ENCODE data around the gene ATF7IP2. TPM values are rescaled to one million over a fixed set of nuclear protein-coding genes. Genes with fewer than 3 reads are reported as not detected.

The ATF7IP2 gene, protein sequence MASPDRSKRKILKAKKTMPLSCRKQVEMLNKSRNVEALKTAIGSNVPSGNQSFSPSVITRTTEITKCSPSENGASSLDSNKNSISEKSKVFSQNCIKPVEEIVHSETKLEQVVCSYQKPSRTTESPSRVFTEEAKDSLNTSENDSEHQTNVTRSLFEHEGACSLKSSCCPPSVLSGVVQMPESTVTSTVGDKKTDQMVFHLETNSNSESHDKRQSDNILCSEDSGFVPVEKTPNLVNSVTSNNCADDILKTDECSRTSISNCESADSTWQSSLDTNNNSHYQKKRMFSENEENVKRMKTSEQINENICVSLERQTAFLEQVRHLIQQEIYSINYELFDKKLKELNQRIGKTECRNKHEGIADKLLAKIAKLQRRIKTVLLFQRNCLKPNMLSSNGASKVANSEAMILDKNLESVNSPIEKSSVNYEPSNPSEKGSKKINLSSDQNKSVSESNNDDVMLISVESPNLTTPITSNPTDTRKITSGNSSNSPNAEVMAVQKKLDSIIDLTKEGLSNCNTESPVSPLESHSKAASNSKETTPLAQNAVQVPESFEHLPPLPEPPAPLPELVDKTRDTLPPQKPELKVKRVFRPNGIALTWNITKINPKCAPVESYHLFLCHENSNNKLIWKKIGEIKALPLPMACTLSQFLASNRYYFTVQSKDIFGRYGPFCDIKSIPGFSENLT
- total RNA-seq (13.0 and 14.6 TPM in 2 replicates), polyA plus RNA-seq (8.1 and 9.7 TPM in 2 replicates), polyA minus RNA-seq (18.7 and 26.9 TPM in 2 replicates), Bru-seq, nascent RNA (percentile 65 among the genes with signal in this experiment), BruChase-seq, experiment 1, labeled RNA remaining after a 6-hour chase (percentile 68 among the genes with signal in this experiment), BruChase-seq, experiment 2, labeled RNA remaining after a 2-hour chase (percentile 65 among the genes with signal in this experiment)
- polyA plus RNA-seq (2011; cell fraction: cytosol; rRNA removed), result 9.0 and 9.9 TPM in 2 replicates
- 33.0 and 47.2 TPM in 2 replicates for polyA plus RNA-seq (2011; cell fraction: nucleus; rRNA removed)
- 9.6 and 10.6 TPM in 2 replicates for polyA plus RNA-seq (2012)
- not detected for polyA minus RNA-seq (2011; cell fraction: cytosol; rRNA and poly(A)+ RNA removed)
- polyA minus RNA-seq (2011; cell fraction: nucleus; rRNA and poly(A)+ RNA removed), result 26.8 and 40.1 TPM in 2 replicates
- long read RNA-seq, transcript ATF7IP2-214 (3 exons, 576 nt), result major isoform, 6 of 10 reads
- long read RNA-seq, partial matches to known transcripts, result 1 of 10 reads
- long read RNA-seq, other reads (novel, unspliced or antisense), result 2 of 10 reads

GRCh38 chr16:10385725-10386516, at the start of gene ATF7IP2:
Gene ATF7IP2, plus strand, starts transcription at chr16:10386061. Its CDS starts 44,560 bp downstream, at chr16:10430621.
- POLR2A ChIA-PET, result interaction anchor here (0.6 kb wide), 1 partner anchor 66 kb away, joined by 6 read pairs; no protein-coding TSS in a partner anchor
- peak; percentile 95 for DNase-seq (ENCODE audit: low read depth, low spot score)
- peak within 1 kb of the TSS; percentile 89 for H3K9ac ChIP-seq (replicated peaks; ENCODE audit: extremely low read depth, insufficient read depth, low read length)
- no TSS peak for BruUV-seq (replicated peaks)
- H2AFZ ChIP-seq (ENCODE audit: low read depth, low read length), result peak within 1 kb of the TSS; percentile 82
- TF ChIP-seq POLR2A (IDR thresholded peaks at IDR 0.05; ENCODE audit: low read depth, low read length) (peak; percentile 91), POLR2AphosphoS5 (IDR thresholded peaks at IDR 0.05; ENCODE audit: insufficient read depth, low read depth, low read length) (peak; percentile 96), MAX (IDR thresholded peaks at IDR 0.05; ENCODE audit: insufficient read depth, insufficient read length) (no peak)
- intact Hi-C loops (cut with micrococcal nuclease), result loop anchor here (1.0 to 10.0 kb wide), 5 partner anchors 19 to 559 kb away; partner anchors contain the start of genes CLEC16A, DEXI and NUBP1
- H3K9me1 ChIP-seq (replicated peaks; ENCODE audit: control insufficient read depth, extremely low read depth, insufficient read depth, low read length), result no peaks in the 10 kb centered on the region
- dilution Hi-C loops (cut with MboI; ENCODE audit: extremely low pct_ligation_motif_present, low sequenced_read_pairs), result no loop called here
- H3K9me3 ChIP-seq (replicated peaks; ENCODE audit: control insufficient read depth, insufficient read depth, low read length), result no peaks in the 10 kb centered on the region
- peaks cover 4% of the 10 kb centered on the region for H3K79me2 ChIP-seq (ENCODE audit: control insufficient read depth, insufficient read depth, low read length)
- H3K27ac ChIP-seq (ENCODE audit: insufficient read depth, low read depth, low read length), result peak within 1 kb of the TSS; percentile 55
- no peaks in the 10 kb centered on the region for H3K27me3 ChIP-seq (ENCODE audit: control insufficient read depth in 2 of 2, insufficient read depth in 2 of 2, low read length in 2 of 2)
- peak within 1 kb of the TSS; percentile 84 for H3K4me2 ChIP-seq (ENCODE audit: insufficient read depth, low read length)
- CTCF ChIA-PET, result interaction anchor here (1.3 to 1.9 kb wide), 2 partner anchors 17 to 124 kb away, joined by 3 to 6 read pairs; no protein-coding TSS in a partner anchor
- no peaks in the 10 kb centered on the region for H4K20me1 ChIP-seq (replicated peaks; ENCODE audit: control insufficient read depth, extremely low read depth, insufficient read depth, low read length)
- peaks cover 8% of the 10 kb centered on the region for H3K4me1 ChIP-seq (ENCODE audit: control insufficient read depth, extremely low read depth, insufficient read depth, low read length)
- peak; percentile 96 for FAIRE-seq
- H3K36me3 ChIP-seq (ENCODE audit: control insufficient read depth in 2 of 2, extremely low read depth in 1 of 2, insufficient read depth in 2 of 2, low read length in 2 of 2), result no peaks in the 10 kb centered on the region
- peak within 1 kb of the TSS; percentile 72 to 94 (median 94) for H3K4me3 ChIP-seq (replicated peaks in 1 of 3; ENCODE audit: insufficient read depth in 1 of 3, low read depth in 1 of 3, low read length in 3 of 3)
